DMS79 (cell line): ENCODE data around the gene SLC7A7.
"Not testable (repeated sequence)": the region's sequence is repeated elsewhere in the genome, so short reads cannot be mapped to it uniquely, and the experiment has no call there.

Experiments
- DNase-seq: peaks from one replicate; lab custom pipeline; 2025; lab: John Stamatoyannopoulos, UW

The SLC7A7 gene

DNA sequence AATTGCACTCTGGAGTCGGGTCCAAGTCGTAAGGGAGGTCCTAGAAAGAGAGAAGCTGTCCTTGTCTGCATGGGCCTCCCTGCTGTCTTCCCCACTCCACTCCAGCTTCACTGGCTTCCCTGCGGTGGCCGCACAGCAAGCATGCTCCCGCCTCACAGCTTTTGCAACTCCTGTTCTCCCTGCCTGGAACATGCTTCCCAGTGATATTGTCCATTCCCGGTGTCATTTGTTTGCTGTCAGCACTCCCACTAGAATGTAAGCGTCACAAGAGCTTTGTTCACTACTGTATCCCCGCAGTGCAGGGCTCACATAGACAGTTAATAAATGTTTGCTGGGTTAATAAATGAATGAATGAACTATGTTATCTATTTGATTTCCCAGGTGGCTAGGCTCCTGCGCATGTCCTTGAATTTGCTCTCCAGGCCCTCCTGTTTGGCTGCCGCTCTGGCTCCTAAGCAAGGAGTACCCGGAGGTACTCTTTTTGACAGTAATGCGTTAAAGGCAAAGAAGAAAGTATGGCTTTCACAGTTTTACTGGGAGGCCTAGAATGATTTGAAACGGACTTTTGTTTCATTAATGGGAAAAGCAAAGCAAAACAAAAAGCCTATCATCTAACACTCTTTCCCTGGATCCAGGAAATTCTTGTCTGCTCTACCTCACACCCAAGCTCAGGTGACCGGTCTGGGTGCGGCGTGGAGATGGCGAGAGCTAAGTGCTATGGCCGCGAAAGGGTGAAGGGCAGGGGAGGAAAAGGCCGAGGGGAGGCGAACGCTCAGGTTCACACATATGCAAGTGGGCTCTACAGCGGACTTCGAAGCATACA is 6.2 kb upstream of the SLC7A7 start:
- no peak for DNase-seq

DNA sequence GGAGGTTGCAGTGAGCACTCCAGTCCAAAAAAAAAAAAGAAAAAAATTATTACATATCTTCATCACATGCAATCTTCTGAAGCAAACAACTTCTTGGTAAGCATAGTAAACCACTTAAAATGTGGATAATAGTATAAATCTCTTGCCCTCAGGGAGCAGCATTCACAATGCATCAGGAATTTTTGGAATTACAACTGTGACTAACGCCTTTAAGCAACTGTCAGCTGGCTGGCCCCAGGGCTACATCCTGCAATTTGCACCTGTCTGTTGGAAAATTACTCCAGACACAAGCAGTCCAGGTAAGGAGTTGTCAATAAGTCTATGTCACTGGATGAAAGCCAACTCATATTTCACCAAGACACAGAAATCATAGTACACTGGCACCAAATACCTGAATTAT is 5.5 kb upstream of the SLC7A7 start:
- DNase-seq: no peak

DNA sequence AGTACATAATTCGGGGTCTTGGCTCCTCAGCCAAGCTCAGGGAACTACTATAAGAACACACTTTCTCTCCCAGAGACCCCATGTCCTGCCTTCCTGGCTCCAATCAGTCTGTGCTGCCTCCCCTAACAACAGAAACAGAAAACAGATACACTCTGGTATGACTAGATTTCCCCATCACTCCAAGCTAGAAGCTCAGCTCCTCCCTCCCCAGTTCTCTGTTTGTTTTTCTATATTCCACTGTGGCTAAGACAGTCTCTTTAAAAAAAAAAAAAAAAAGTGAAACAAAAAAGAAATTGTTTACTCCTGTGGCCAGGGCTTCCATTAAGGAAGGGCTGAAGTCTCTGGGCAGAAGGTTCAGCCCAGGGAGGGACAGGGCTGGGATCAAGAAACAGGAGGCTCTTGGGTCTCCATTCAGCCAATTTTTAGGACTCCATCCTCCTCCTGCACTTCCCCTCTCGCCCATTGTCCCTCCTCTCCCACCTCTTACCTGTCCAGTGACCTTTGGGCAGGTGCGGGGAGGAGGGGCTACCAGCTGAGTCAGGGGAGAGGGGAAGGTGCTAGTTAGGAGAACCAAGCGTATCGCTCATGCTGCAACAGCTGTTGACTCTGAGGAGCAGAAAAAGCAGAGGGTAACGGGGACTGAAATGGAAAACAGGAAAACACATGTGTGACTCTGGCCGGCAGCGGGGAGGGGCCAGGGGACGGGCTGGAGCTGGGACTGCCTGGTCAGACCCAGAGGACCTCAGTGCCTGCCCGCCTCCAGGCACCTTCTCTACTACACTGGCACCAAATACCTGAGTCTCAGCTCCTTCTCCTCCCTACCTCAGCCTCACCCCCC is 4.1 kb upstream of the SLC7A7 start:
- no peak for DNase-seq

DNA sequence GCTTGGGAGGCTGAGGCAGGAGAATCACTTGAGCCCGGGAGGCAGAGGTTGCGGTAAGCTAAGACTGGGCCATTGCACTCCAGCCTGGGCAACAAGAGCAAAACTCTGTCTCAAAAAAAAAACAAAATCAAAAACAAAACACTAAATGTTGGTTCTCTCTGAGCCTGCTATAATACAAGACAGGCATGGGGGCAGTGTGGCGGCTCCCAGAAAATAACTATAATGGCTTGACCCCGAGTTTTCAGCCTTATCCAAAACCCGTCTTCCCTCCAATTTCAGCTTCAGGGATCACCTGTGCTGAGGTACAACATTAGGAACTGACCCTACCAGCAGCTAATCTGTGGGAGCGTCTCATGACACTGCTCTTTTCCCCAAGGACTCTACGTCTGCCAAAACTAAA is 862 bp downstream of the SLC7A7 start:
- no peak for DNase-seq

DNA sequence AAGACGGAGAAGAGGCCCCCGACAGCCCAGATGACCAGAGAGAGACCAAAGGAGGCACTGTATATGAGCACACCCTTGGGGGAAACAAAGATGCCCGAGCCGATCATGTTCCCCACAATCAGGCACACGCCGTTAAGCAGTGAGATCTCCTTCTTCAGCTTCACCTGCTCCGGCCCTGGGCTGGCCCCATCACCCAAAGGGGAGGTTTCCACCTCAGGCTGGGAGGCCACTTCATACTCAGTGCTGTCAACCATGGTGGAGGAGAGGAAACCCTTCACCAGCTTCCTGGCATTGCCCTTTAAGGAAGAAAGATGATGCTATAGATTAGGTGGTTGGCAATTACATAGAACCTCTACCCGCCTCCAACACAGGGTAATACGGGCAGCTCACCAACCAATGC is 2.1 kb downstream of the SLC7A7 start:
- DNase-seq: no peak

DNA sequence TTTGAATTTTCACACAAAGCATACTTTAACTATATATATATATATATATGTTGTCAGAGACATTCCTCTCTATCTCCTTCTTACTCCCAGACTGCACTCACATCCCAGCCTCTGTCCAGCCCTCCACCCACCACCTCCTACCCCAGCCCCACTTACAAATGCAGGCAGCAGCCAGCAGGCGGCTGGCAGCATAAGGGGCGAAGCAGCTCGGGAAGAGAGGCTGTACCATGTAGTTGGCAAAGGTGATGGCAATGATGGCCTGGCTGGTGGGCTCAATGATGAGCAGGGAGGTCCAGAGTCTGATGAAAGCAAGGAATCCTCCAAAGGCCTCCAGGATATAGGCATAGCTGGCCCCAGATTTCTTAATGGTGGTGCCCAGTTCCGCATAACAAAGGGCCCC is 2.5 kb downstream of the SLC7A7 start:
- DNase-seq: no peak

DNA sequence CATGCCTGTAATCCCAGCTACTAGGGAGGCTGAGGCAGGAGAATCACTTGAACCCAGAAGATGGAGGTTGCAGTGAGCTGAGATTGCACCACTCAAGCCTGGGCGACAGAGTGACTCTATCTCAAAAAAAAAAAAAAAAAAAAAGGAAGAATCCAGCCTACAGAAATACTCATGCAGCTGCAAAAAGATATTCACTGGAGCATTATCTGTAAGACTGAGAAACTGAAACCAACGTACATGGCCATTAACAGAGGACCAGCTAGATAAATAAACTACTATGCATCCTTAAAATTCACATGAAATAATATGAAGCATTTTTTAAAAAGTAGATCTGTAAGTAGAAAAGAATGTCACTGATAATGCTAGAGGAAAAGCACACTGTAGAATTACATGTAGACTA is 3.5 kb downstream of the SLC7A7 start:
- DNase-seq: no peak

DNA sequence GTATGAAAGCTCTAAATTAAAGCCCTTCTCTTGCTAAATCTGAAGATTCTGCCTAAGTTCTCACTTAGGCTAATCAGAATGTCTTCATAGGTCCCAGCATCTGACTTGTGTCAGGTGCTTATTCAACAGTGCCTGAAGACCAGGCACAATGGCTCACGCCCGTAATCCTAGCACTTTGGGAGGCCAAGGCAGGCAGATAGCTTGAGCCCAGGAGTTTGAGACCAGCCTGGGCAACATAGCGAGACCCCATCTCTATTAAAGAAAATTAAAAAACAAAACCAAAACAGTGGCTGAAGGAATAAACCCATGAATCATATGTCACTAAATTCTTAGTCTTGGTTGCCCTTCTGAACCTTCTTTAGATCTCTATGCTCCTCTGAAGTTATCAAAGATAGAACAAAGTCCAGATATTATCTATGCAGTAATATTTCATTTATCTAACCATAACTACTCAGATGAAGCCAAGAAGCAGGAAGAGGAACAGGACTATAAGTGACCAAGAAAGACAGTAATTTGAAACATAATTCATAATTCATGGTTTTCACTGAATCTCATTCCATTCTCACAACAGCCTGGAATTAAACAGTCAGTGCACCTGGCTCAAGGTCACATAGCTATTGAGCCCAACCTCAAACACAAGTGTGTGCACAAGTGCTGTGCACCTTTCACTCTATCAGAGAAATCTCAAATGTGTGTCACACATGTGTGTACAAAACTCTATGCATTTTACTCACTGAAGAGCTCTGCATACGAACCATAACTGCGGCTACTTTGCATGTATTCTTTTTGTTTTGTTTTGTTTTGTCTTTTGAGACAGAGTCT is 6.6 kb downstream of the SLC7A7 start:
- no peak for DNase-seq

DNA sequence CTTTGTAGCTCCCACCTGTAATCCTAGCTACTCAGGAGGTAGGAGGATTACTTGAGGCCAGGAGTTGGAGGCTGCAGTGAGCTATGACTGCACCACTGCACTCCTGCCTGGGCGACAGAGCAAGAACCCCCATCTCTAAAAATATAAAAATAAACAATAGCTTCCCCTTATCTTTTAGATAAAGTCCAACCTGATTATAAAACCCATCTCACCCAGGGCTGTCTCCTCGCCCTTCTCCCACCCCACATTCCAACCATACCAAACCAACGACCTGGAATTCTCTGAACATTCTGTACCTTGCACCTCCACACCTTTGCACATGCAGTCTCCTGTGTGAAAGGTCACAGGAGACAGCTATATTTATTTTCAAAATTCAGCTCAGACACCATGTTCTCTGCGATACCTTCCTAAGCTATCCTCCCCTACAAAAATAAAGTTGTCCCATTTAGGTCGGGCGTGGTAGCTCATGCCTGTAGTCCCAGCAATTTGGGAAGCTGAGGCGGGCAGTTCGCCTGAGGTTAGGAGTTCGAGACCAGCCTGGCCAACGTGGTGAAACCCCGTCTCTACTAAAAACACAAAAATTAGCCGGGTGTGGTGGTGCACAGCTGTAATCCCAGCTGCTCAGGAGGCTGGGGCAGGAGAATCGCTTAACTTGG is 7.7 kb downstream of the SLC7A7 start:
- DNase-seq: no peak

DNA sequence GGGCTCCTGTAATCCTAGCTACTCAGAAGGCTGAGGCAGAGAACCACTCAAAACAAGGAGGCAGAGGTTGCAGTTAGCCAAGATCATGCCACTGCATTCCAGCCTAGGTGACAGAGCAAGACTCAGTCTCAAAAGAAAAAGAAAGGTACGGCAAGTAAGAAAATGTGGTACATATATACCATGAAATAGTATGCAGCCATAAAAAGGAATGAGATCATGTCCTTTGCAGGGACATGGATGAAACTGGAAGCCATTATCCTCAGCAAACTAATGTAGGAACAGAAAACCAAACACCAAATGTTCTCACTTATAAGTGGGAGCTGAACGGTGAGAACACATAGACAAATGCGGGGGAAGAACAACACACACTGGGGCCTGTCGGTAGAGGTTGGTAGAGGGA is 10.0 kb downstream of the SLC7A7 start:
- DNase-seq: not testable (repeated sequence)

DNA sequence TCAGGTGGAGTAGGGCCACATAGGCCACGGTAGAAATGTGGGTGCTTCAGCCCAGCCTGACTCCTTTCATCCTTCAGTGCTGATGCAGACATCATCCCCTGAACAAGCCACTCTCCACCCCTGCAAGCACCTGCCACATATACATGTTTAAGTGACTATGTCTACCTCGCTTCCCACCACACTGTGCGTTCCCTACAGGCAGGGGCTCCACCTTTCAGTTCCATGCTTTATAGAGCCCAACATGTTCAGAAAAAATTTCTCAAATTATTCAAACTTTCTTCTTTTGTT is 11.6 kb downstream of the SLC7A7 start:
- no peak for DNase-seq

DNA sequence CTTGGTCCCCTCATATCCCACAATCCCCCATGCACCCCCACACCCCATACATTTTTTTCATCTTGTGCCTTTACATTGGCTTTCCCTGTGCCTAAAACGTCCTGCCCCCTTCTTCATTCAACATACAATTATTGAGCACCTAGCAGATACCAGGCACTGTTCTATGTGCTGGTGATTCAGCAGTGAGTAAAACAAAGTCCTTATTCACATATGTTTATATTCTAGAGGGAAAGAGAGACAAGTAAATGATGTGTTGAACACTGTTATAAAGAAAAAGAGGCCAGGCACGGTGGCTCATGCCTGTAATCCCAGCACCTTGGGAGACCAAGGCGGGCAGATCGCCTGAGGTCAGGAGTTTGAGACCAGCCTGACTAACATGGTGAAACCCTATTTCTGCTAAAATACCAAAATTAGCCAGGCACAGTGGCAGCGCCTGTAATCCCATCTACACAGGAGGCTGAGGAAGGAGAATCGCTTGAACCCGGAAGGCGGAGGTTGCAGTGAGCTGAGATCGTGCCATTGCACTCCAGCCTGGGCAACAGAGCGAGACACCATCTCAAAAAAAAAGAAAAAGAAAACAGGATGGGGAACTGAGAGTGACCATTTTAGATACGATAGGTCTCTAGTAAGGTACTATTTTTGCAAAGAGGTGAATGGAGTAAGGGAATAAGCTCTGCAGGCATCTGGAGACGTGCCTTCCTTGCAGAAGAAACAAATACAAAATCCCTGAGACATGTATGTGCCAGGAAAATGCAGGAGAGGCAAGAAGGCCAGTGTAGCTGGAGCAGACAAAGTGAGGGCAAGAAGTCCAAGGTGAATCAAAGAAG is 12.2 kb downstream of the SLC7A7 start:
- DNase-seq: no peak

DNA sequence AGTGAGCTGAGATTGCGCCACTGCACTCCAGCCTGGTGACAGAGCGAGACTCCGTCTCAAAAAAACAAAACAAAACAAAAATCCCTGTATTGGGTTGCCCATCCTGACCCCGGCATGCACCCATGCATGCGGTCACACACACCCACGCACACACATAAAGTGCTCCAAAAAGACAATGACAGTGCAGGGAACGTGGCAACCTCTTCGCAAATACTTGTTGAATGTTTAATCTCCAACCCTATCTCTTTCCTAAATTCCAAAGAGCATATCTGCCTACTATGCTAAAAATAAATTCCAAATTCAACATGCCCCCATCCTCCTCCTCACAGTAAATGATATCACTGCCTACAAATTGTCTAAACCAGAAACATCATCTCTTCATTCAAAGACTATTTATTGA is 13.5 kb downstream of the SLC7A7 start:
- no peak for DNase-seq

DNA sequence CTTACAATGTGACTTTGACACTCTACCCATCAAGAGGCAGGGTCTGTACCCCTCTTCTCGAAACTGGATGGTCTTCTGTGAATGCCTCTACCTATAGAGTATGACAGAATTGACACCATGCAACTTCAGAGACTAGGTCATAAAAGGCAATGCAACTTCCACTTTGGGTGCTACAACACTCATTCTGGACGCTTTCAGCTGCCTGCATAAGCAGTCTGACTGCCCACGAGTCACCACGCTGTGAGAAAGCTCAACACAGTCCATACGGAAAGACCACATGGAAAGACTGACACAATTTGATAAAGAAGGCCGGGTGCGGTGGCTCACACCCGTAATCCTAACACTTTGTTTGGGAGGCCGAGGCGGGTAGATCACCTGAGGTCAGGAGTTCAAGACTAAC is 14.9 kb downstream of the SLC7A7 start:
- no peak for DNase-seq

DNA sequence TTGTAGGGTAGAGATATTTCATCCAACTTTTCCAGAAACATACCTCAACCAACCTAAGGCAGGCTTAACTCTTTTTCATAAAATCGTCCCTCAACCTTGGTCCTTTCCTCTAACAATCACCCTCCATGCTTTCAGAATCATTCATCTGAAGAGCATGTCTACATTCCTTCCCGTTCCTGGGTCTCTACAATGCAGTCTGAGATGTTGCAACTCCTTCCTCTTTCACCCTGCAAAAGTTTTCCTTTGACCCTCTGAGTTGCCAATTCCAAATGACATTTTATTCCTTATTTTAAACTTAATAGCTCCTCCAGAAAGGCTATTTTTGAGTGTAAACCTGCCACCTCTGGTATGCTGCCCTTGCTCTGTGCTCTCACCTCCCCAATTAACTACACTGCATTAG is 16.7 kb downstream of the SLC7A7 start:
- DNase-seq: no peak

DNA sequence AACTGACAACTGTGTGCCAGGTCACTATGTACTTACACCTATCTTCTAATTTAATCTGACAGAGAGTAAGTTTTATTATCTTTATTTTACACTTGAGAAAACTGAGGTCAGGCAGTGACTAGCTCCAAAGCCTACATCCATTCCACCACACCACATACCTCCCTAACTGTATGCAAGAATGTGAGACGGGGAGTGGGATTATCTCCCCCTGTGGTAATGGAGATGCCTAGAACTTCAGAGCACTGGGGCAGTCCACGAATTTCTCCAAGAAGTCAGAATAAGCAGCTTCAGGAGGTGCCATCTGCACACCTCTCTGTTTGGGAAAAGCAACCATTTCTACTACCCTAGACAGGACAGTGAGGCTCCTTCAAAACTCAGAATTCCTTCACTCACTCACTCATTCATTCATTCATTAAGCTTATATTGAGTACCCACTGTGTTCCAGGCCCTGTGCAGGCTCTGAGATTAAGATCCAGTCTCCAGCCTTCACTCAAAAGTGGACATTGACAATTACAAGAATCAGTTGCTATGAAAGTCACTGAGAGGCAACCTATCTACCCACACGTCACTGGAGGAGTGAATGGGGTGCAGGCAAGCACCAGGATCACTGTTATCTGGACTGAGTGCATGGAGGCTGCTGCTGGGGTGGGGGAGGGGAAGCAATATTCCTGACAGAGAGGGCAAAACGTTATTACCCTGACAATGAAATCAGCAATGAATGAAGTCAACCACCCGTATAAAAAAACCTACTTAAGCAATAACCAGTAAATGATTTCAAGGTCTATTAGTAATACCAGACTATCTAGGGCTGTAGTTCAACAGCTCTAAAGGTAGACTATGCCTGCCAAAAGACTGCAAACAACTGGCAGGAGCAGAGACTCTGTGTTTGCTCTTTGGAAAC is 18.0 kb downstream of the SLC7A7 start:
- DNase-seq: peak; percentile 32

DNA sequence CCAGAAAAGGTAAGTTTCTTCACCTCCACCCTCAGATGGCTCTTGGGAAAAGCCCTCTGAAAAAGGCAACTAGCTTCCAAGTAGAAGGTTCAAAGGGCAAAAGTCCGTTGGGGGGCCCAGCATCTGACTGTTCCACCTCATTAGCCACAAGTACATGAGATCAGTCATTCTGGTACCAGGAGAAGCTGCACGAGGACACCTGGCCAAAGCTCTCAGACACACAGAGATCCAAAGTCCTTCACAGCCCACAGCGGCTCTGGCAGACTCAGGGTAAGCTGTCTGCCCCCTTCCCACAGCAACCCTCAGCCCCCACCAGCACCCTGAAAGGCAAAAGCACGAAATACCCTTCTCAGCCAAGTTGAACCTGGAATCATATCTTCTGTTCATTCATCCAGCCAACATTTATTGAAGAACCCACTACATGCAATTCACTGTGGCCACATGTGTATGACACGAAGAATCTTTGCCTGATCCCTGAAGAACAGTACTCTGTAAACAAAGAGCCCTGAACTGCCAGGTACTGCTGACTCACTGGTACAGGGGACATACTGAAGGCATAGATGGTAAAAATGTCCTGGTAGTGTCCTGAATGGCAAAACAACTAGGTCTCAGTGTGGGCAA is 19.0 kb downstream of the SLC7A7 start:
- no peak for DNase-seq

DNA sequence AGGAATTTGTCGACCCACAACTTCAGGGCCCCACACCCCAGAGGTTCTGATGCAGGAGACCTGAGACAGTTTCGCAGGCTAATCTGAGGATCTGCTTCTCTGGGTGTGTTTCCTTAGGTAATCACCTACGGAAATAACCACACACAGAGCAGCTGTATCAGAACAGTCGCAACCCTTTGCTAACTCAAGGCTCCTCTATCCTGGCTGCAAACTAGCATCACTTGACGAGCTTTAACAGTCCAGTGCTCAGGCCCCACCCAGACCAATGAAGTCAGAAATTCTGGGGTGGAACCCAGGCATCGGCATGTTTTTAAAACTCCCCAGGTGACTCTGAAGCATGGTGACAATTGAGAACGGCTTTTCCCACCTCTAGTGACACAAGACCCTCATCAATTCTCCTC is 20.7 kb downstream of the SLC7A7 start:
- DNase-seq: no peak

DNA sequence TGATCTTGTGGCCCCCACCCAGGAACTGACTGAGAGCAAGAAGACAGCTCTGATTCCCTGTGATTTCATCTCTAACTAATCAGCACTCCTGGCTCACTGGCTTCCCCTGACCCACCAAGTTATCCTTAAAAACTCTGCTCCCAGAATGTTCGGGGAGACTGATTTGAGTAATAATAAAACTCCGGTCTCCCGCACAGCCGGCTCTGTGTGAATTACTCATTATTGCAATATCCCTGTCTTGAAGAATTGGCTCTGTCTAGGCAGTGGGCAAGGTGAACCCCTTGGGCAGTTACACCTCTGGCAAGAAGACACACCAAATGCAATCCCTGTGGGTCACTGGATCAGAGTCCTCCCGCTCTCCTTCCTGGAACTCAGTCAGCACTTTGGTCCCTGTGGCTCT is 21.3 kb downstream of the SLC7A7 start:
- no peak for DNase-seq

DNA sequence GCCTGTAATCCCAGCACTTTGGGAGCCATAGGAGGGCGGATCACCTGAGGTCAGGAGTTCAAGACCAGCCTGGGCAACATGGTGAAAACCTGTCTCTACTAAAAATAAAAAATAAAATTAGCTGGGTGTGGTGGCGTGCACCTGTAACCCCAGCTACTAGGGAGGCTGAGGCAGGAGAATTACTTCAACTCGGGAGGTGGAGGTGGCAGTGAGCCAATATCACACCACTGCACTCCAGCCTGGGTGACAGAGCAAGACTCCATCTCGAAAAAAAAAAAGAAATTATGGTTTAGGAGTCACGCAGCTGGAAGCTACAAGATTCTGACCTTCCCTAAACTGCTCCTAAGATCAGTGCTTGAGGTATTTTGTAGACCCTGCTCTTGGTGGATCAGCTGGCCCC is 21.7 kb downstream of the SLC7A7 start:
- not testable (repeated sequence) for DNase-seq
